ENCODE measurements around the gene LILRB2. TPM values are rescaled to one million over a fixed set of nuclear protein-coding genes. Genes with fewer than 3 reads are reported as not detected.
A peak's percentile ranks its signal among the peaks of the same experiment; 100 is the strongest.
"Not testable (repeated sequence)": the region's sequence is repeated elsewhere in the genome, so short reads cannot be mapped to it uniquely, and the experiment has no call there.

LILRB2 gene
- total RNA-seq, 3 donors from 2014 or later = 1.2 to 9.6 (median 4.7) TPM

- DNase-seq (no peak), ATAC-seq (peak; percentile 12)
- H3K36me3 ChIP-seq (ENCODE audit: low read depth) = no peaks in the 10 kb centered on the region
- no peaks in the 10 kb centered on the region for H3K9me3 ChIP-seq
- H3K4me3 ChIP-seq = no peak overlapping the region
- H3K4me1 ChIP-seq (ENCODE audit: low read depth) = no peaks in the 10 kb centered on the region
- no peak for TF ChIP-seq CTCF (IDR thresholded peaks at IDR 0.05)
- intact Hi-C loops (cut with DNase I, micrococcal nuclease) = no loop called here
Observed at GRCh38 chr19:54298357-54299125, 17.6 kb upstream of the LILRB2 start.

DNA sequence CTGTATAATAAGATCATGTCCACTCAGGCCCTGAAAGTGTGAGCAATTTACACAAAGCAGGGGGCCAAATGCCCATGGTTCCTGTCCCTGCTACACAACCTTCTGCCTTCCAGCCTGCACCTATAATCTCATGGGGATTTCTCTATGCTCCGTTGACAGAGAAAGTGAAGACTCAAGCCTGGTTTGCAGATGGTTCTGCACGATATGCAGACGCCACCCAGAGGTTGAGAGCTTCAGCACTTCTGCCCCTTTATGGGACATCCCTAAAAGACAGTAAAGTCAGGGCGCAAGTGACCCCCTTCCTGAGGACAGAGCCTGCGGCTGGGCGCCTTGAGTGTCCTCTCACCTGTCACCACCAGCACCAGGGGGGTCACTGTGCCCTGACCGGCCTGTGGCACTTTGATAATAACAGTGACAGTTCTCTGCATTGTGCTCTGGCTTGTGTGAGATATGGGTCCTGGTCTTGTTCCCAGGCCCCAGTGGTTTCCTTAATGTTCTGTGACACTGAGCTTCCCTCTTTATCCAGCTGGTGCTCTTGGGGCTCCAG, 16.9 kb upstream of the LILRB2 start:
- TF ChIP-seq CTCF (IDR thresholded peaks at IDR 0.05) = no peak
- no peaks in the 10 kb centered on the region for H3K36me3 ChIP-seq (ENCODE audit: low read depth)
- no peak overlapping the region for H3K4me3 ChIP-seq
- H3K4me1 ChIP-seq (ENCODE audit: low read depth) = no peaks in the 10 kb centered on the region
- DNase-seq = peak in 1 of 3 donors; percentile 19
- no peaks in the 10 kb centered on the region for H3K9me3 ChIP-seq
- no peak for ATAC-seq
- intact Hi-C loops (cut with DNase I, micrococcal nuclease) = loop anchor here in 1 of 2 donors (2.0 kb wide), 1 partner anchor 279 kb away; no protein-coding TSS in a partner anchor

GRCh38 chr19:54294539-54294938, 13.6 kb upstream of the LILRB2 start:
- Histone ChIP-seq H3K36me3 (ENCODE audit: low read depth) (no peaks in the 10 kb centered on the region), H3K9me3 (no peaks in the 10 kb centered on the region), H3K4me1 (ENCODE audit: low read depth) (no peaks in the 10 kb centered on the region), H3K4me3 (no peak overlapping the region)
- no peak for TF ChIP-seq CTCF (IDR thresholded peaks at IDR 0.05)
- DNase-seq (no peak), ATAC-seq (no peak)
- intact Hi-C loops (cut with DNase I, micrococcal nuclease) = no loop called here

DNA sequence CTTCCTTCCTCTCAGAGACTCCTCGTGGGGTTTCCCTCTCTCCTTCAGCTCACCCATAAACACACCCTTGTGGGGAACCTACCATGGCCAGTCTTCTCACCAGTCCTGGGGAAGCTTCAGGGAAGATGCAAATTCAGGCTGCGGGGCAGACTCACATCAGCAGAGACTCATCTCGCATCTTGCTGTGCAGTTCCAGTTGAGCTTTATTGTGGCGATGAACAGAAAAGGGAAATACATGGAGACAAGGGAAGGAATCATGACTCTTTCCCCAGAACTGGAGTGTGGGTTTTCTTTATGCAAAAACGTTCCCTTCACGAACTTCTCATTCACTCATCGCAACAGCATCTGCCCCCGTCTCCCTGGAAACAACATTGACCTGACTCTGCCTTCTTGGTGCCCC, 8.2 kb upstream of the LILRB2 start:
- H3K4me3 ChIP-seq; intact Hi-C loops (cut with DNase I, micrococcal nuclease); DNase-seq; H3K4me1 ChIP-seq (ENCODE audit: low read depth); H3K9me3 ChIP-seq; H3K36me3 ChIP-seq (ENCODE audit: low read depth); ATAC-seq: not testable (repeated sequence)

DNA sequence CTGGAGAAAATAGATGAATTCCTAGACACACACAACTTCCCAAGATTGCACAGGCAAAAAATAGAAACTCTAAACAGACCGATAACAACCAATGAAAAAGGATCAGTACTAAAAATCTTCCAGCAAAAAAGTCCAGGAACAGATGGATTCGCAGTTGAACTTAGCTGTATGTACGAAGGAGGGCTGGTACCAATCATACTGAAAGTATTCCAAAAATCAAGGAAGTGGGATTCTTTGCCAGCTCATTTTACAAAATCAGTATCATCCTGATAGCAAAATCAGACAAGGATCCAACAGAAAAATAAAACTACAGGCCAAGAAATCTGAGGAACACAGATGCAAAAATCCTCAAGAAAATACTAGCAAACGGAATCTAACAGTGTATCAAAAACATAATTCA, 6.5 kb upstream of the LILRB2 start:
- TF ChIP-seq CTCF (IDR thresholded peaks at IDR 0.05) = no peak
- no peaks in the 10 kb centered on the region for H3K36me3 ChIP-seq (ENCODE audit: low read depth)
- intact Hi-C loops (cut with DNase I, micrococcal nuclease) = no loop called here

GRCh38 chr19:54286283-54286682, 5.4 kb upstream of the LILRB2 start:
- DNase-seq; H3K4me3 ChIP-seq; H3K36me3 ChIP-seq (ENCODE audit: low read depth); H3K4me1 ChIP-seq (ENCODE audit: low read depth); H3K9me3 ChIP-seq; intact Hi-C loops (cut with DNase I, micrococcal nuclease): not testable (repeated sequence)
- ATAC-seq = peak; percentile 32

More for the DNA sequence above, 6.5 kb upstream of the LILRB2 start:
- Histone ChIP-seq H3K4me3 (no peak overlapping the region), H3K9me3 (no peaks in the 10 kb centered on the region), H3K4me1 (ENCODE audit: low read depth) (no peaks in the 10 kb centered on the region)
- ATAC-seq (no peak), DNase-seq (no peak)

DNA sequence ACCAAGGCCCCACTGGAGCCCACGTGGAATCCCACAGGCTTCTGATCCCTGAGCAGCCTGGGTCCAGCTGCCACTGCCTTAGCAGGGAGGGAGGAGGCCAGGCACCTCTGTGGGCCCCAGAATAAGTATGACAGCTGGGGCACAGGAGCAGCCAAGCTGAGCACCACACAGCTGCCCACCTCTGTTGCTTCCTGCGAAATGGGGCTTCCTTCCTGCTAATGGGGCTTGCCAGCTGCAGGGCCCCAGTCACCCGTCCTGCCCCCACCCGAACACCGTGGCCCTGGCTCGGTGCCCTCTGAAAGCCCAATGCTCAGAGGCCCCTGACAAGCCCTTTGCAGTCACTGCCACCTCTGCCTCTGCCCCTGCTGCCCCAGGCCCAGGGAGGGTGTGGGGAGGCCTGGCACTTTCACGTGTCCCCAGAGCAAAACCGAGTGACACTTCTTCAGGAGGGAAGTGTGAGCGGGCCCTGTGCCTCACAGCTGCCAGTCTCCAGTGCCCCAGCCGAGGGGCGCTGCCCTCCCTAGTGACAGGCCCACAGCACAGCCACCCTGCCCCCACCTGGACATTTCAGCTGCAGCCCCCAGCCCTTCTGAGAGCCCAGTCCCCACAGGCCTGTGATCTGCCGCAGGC, 4.6 kb upstream of the LILRB2 start:
- DNase-seq; H3K9me3 ChIP-seq; H3K36me3 ChIP-seq (ENCODE audit: low read depth); H3K4me3 ChIP-seq; intact Hi-C loops (cut with DNase I, micrococcal nuclease); H3K4me1 ChIP-seq (ENCODE audit: low read depth): not testable (repeated sequence)
- ATAC-seq = peak; percentile 62
